HG02678 (cell line): Measurements from ENCODE around the gene RPL13A.

Experiments
- ATAC-seq: cut with Tn5 transposase; IDR thresholded peaks from one replicate; pipeline ENCODE4 v1.9.1; 2021; ENCODE audit warnings: mild to moderate bottlenecking, moderate library complexity; ENCODE audit not compliant: unreplicated experiment

RPL13A gene

GRCh38 chr19:49479975-49480628 is 7.3 kb upstream of the RPL13A start:
- ATAC-seq = no peak

GRCh38 chr19:49481020-49481683 is 6.3 kb upstream of the RPL13A start:
- ATAC-seq = no peak

GRCh38 chr19:49486232-49486631 is 1.2 kb upstream of the RPL13A start:
- no peak for ATAC-seq

- ATAC-seq = no peak
These were observed 615 bp upstream of the RPL13A start for GRCh38 chr19:49486710-49487276.

GRCh38 chr19:49488046-49488862 is 846 bp downstream of the RPL13A start:
- no peak for ATAC-seq

- ATAC-seq = no peak
These were observed 1.6 kb downstream of the RPL13A start for GRCh38 chr19:49488863-49489537.

GRCh38 chr19:49489601-49490167 is 2.3 kb downstream of the RPL13A start:
- ATAC-seq = no peak

- ATAC-seq = no peak
These were observed 3.0 kb downstream of the RPL13A start for GRCh38 chr19:49490287-49491029.

GRCh38 chr19:49491030-49491803 is 3.8 kb downstream of the RPL13A start:
- no peak for ATAC-seq

GRCh38 chr19:49491804-49492572 is 4.6 kb downstream of the RPL13A start:
- ATAC-seq = no peak

GRCh38 chr19:49492573-49493405 is 5.4 kb downstream of the RPL13A start:
- no peak for ATAC-seq

GRCh38 chr19:49496574-49497008 is 9.2 kb downstream of the RPL13A start:
- ATAC-seq = no peak

GRCh38 chr19:49497047-49497788 is 9.8 kb downstream of the RPL13A start:
- ATAC-seq = no peak

GRCh38 chr19:49497789-49498103 is 10.3 kb downstream of the RPL13A start:
- no peak for ATAC-seq

- ATAC-seq = no peak
These were observed 11.1 kb downstream of the RPL13A start for GRCh38 chr19:49498475-49498874.

GRCh38 chr19:49499030-49499670 is 11.7 kb downstream of the RPL13A start:
- ATAC-seq = no peak
